ENCODE results near the gene SNAPIN. TPM values are rescaled to one million over a fixed set of nuclear protein-coding genes. Genes with fewer than 3 reads are reported as not detected.

The SNAPIN gene
- 15.1 TPM for total RNA-seq

- peak; percentile 93 for DNase-seq (ENCODE audit: low spot score)
- ATAC-seq: peak; percentile 97
Measured at GRCh38 chr1:153658400-153659174, at the start of gene SNAPIN. Gene SNAPIN (plus strand): TSS chr1:153658703. CDS start chr1:153658744, 41 bp downstream.

GRCh38 chr1:153608742-153609584 lies 49.5 kb upstream of the SNAPIN start:
- DNase-seq (ENCODE audit: low spot score) (peak; percentile 94), ATAC-seq (peak; percentile 84)

- ATAC-seq (no peak), DNase-seq (ENCODE audit: low spot score) (no peak)
Measured at GRCh38 chr1:153609585-153609907, 49.0 kb upstream of the SNAPIN start.

GRCh38 chr1:153610334-153610733 lies 48.2 kb upstream of the SNAPIN start:
- ATAC-seq (no peak), DNase-seq (ENCODE audit: low spot score) (no peak)

- DNase-seq (ENCODE audit: low spot score) (no peak), ATAC-seq (no peak)
Measured at GRCh38 chr1:153610811-153611301, 47.6 kb upstream of the SNAPIN start.

GRCh38 chr1:153611356-153611755 lies 47.1 kb upstream of the SNAPIN start:
- no peak for ATAC-seq
- no peak for DNase-seq (ENCODE audit: low spot score)

GRCh38 chr1:153612111-153612754 lies 46.3 kb upstream of the SNAPIN start:
- DNase-seq (ENCODE audit: low spot score): no peak
- no peak for ATAC-seq

- ATAC-seq (peak; percentile 67), DNase-seq (ENCODE audit: low spot score) (peak; percentile 87)
Measured at GRCh38 chr1:153612755-153613331, 45.7 kb upstream of the SNAPIN start, which contains the start of gene S100A16. Gene S100A16 (minus strand): TSS chr1:153613137. CDS start chr1:153608151, 4,986 bp downstream.

GRCh38 chr1:153613406-153613805 lies 45.1 kb upstream of the SNAPIN start:
- DNase-seq (ENCODE audit: low spot score) (no peak), ATAC-seq (no peak)

GRCh38 chr1:153614189-153614900 lies 44.2 kb upstream of the SNAPIN start:
- ATAC-seq: no peak
- no peak for DNase-seq (ENCODE audit: low spot score)

- DNase-seq (ENCODE audit: low spot score): no peak
- ATAC-seq: no peak
Measured at GRCh38 chr1:153614906-153615305, 43.6 kb upstream of the SNAPIN start.

- DNase-seq (ENCODE audit: low spot score): no peak
- ATAC-seq: no peak
Measured at GRCh38 chr1:153615406-153615805, 43.1 kb upstream of the SNAPIN start.

- ATAC-seq (peak; percentile 75), DNase-seq (ENCODE audit: low spot score) (peak; percentile 89)
Measured at GRCh38 chr1:153616144-153616916, 42.2 kb upstream of the SNAPIN start, which contains the start of gene S100A14. Gene S100A14 (minus strand): TSS chr1:153616325. CDS start chr1:153615858, 467 bp downstream.

- DNase-seq (ENCODE audit: low spot score) (no peak), ATAC-seq (no peak)
Measured at GRCh38 chr1:153616917-153617311, 41.6 kb upstream of the SNAPIN start.

GRCh38 chr1:153617663-153618062 lies 40.8 kb upstream of the SNAPIN start:
- DNase-seq (ENCODE audit: low spot score) (peak; percentile 81), ATAC-seq (peak; percentile 67)

GRCh38 chr1:153619171-153619570 lies 39.3 kb upstream of the SNAPIN start:
- DNase-seq (ENCODE audit: low spot score) (no peak), ATAC-seq (no peak)

GRCh38 chr1:153623101-153623500 lies 35.4 kb upstream of the SNAPIN start:
- ATAC-seq (peak; percentile 22), DNase-seq (ENCODE audit: low spot score) (no peak)

- no peak for ATAC-seq
- DNase-seq (ENCODE audit: low spot score): no peak
Measured at GRCh38 chr1:153624965-153625611, 33.4 kb upstream of the SNAPIN start.

- ATAC-seq: no peak
- no peak for DNase-seq (ENCODE audit: low spot score)
Measured at GRCh38 chr1:153626477-153626903, 32.0 kb upstream of the SNAPIN start.

All from left lobe of liver (tissue), 2 donors.